WTC11 (cell line): Measurements from ENCODE around the gene CYB5A. TPM values are rescaled to one million over a fixed set of nuclear protein-coding genes. Genes with fewer than 3 reads are reported as not detected.

Experiments
- ATAC-seq: fragments of 200-7000 bp; cut with Tn5 transposase; 2 replicates; pipeline ENCODE4 v1.10.0; 2021; ENCODE audit warnings: mild to moderate bottlenecking, moderate library complexity
- CTCF ChIA-PET: fragments of 300-600 bp; sonication (Branson Sonifier 250); formaldehyde crosslinking; loops from one replicate; lab custom pipeline; 2021; ENCODE audit warnings: antibody characterized with exemption; lab: Charles Lee
- POLR2A ChIA-PET: fragments of 350-600 bp; sonication (Branson Sonifier 250); formaldehyde crosslinking; loops from one replicate; lab custom pipeline; 2021; ENCODE audit warnings: antibody characterized with exemption; lab: Charles Lee
- DNase-seq: peaks from one replicate; pipeline ENCODE4 v3.0.0; 2021; ENCODE audit warnings: low spot score
- H3K27ac Mint-ChIP-seq: 2 replicates; pipeline ENCODE4 v1.8.0; 2021; ENCODE audit warnings: mixed read lengths
- H3K27me3 Mint-ChIP-seq: 2 replicates; pipeline ENCODE4 v1.8.0; 2021; ENCODE audit warnings: low read depth, mild to moderate bottlenecking, moderate library complexity, mixed read lengths
- H3K36me3 Mint-ChIP-seq: 2 replicates; pipeline ENCODE4 v1.8.0; 2021; ENCODE audit warnings: mixed read lengths
- H3K4me1 Mint-ChIP-seq: 2 replicates; pipeline ENCODE4 v1.8.0; 2022; ENCODE audit warnings: mixed read lengths
- H3K4me3 Mint-ChIP-seq: 2 replicates; pipeline ENCODE4 v1.8.0; 2021; ENCODE audit warnings: mild to moderate bottlenecking, moderate library complexity, mixed read lengths
- H3K9me3 Mint-ChIP-seq: 2 replicates; pipeline ENCODE4 v1.8.0; 2021; ENCODE audit warnings: mixed read lengths
- AFF4 ChIP-seq: sonication (generic); formaldehyde crosslinking; IDR thresholded peaks from 2 replicates; pipeline ENCODE4 v1.8.1; 2023; ENCODE audit warnings: mild to moderate bottlenecking, missing genetic modification reagents, borderline replicate concordance
- ARID4B ChIP-seq: sonication (generic); formaldehyde crosslinking; IDR thresholded peaks from 2 replicates; pipeline ENCODE4 v1.8.0; 2023; ENCODE audit warnings: missing genetic modification reagents, mild to moderate bottlenecking, borderline replicate concordance
- CTCF ChIP-seq: fragments of 200-600 bp; IDR thresholded peaks from 2 replicates; pipeline ENCODE4 v1.8.0; 2022; ENCODE audit warnings: antibody characterized with exemption
- E2F5 ChIP-seq: sonication (generic); formaldehyde crosslinking; IDR thresholded peaks from 2 replicates; pipeline ENCODE4 v1.8.1; 2022; ENCODE audit warnings: mild to moderate bottlenecking, moderate library complexity, missing genetic modification reagents
- FOXP1 ChIP-seq: sonication (generic); formaldehyde crosslinking; IDR thresholded peaks from 2 replicates; pipeline ENCODE4 v1.8.0; 2022; ENCODE audit warnings: missing genetic modification reagents, mild to moderate bottlenecking, moderate library complexity, borderline replicate concordance
- GABPB1 ChIP-seq: sonication (generic); formaldehyde crosslinking; IDR thresholded peaks from 2 replicates; pipeline ENCODE4 v1.8.1; 2023; ENCODE audit warnings: mild to moderate bottlenecking, missing genetic modification reagents
- HMGXB4 ChIP-seq: sonication (generic); formaldehyde crosslinking; IDR thresholded peaks from 2 replicates; pipeline ENCODE4 v1.8.1; 2023; ENCODE audit warnings: mild to moderate bottlenecking, moderate library complexity, missing genetic modification reagents
- NFE2L1 ChIP-seq: sonication (generic); formaldehyde crosslinking; IDR thresholded peaks from 2 replicates; pipeline ENCODE4 v1.8.1; 2023; ENCODE audit warnings: missing genetic modification reagents
- PRRX2 ChIP-seq: fragments of 250-450 bp; sonication (Bioruptor Pico); IDR thresholded peaks from 2 replicates; pipeline ENCODE4 v1.8.0; 2021; ENCODE audit warnings: mild to moderate bottlenecking
- STAT6 ChIP-seq: sonication (generic); formaldehyde crosslinking; conservative IDR thresholded peaks from 2 replicates; pipeline ENCODE4 v1.8.1; 2023; ENCODE audit warnings: mild to moderate bottlenecking, low read depth, missing genetic modification reagents, moderate library complexity
- USF2 ChIP-seq: sonication (generic); formaldehyde crosslinking; IDR thresholded peaks from 2 replicates; pipeline ENCODE4 v1.8.1; 2023; ENCODE audit warnings: mild to moderate bottlenecking, missing genetic modification reagents, moderate library complexity
- ZNF219 ChIP-seq: sonication (generic); formaldehyde crosslinking; IDR thresholded peaks from 2 replicates; pipeline ENCODE4 v1.8.0; 2023; ENCODE audit warnings: missing genetic modification reagents, mild to moderate bottlenecking, borderline replicate concordance
- ZNF263 ChIP-seq: sonication (generic); formaldehyde crosslinking; IDR thresholded peaks from 2 replicates; pipeline ENCODE4 v1.8.1; 2022; ENCODE audit warnings: low read depth, mild to moderate bottlenecking, moderate library complexity, missing genetic modification reagents
- total RNA-seq: library from RNA; stranded (reverse); gene quantifications from 3 replicates; pipeline ENCODE4 v1.2.3, GENCODE V29; 2021

The CYB5A gene
- total RNA-seq, 1 experiment from 2014 or later: 127 TPM

- TF ChIP-seq AFF4 (CRISPR knock-in tag): no peak
These were observed 18.6 kb upstream of the CYB5A start (continued) for GRCh38 chr18:74310411-74310810.

GRCh38 chr18:74303936-74304335, 12.2 kb upstream of the CYB5A start:
- H3K4me3 Mint-ChIP-seq: no peak overlapping the region
- ChIA-PET POLR2A (no interaction called here), CTCF (no interaction called here)
- H3K27ac Mint-ChIP-seq: no peak overlapping the region
- ATAC-seq: no peak
- no peak for DNase-seq
- no peaks in the 10 kb centered on the region for H3K27me3 Mint-ChIP-seq
- peaks cover 11% of the 10 kb centered on the region for H3K9me3 Mint-ChIP-seq
- no peaks in the 10 kb centered on the region for H3K4me1 Mint-ChIP-seq
- peaks cover 9% of the 10 kb centered on the region for H3K36me3 Mint-ChIP-seq
- no peak for TF ChIP-seq HMGXB4 (CRISPR knock-in tag)
- no peak for TF ChIP-seq ZNF263 (CRISPR knock-in tag)
- no peak for TF ChIP-seq ARID4B
- no peak for TF ChIP-seq NFE2L1 (CRISPR knock-in tag)

GRCh38 chr18:74303306-74303705, 11.5 kb upstream of the CYB5A start:
- ChIA-PET POLR2A (no interaction called here), CTCF (interaction anchor here (1.6 kb wide), 1 partner anchor 105 kb away, joined by 5 read pairs; no protein-coding TSS in a partner anchor)
- Mint-ChIP-seq H3K4me1 (no peaks in the 10 kb centered on the region), H3K9me3 (peaks cover 11% of the 10 kb centered on the region), H3K4me3 (no peak overlapping the region), H3K27ac (no peak overlapping the region), H3K27me3 (no peaks in the 10 kb centered on the region; the same call in 1 of the 2 replicates), H3K36me3 (peaks cover 16% of the 10 kb centered on the region)
- ATAC-seq (no peak), DNase-seq (no peak)
- TF ChIP-seq ZNF219 (CRISPR knock-in tag) (no peak), STAT6 (CRISPR knock-in tag) (no peak), FOXP1 (CRISPR knock-in tag) (no peak), E2F5 (CRISPR knock-in tag) (no peak), PRRX2 (CRISPR knock-in tag) (no peak), USF2 (CRISPR knock-in tag) (no peak), GABPB1 (no peak), CTCF (no peak)
